Measurements from ENCODE around the gene ADAMTS9.

ADAMTS9 gene

GRCh38 chr3:64473466-64473865 is 214.3 kb downstream of the ADAMTS9 start:
- DNase-seq (ENCODE audit: low read depth in 1 of 2, low spot score in 1 of 2) = no peak
- TF ChIP-seq, protein P1, sequence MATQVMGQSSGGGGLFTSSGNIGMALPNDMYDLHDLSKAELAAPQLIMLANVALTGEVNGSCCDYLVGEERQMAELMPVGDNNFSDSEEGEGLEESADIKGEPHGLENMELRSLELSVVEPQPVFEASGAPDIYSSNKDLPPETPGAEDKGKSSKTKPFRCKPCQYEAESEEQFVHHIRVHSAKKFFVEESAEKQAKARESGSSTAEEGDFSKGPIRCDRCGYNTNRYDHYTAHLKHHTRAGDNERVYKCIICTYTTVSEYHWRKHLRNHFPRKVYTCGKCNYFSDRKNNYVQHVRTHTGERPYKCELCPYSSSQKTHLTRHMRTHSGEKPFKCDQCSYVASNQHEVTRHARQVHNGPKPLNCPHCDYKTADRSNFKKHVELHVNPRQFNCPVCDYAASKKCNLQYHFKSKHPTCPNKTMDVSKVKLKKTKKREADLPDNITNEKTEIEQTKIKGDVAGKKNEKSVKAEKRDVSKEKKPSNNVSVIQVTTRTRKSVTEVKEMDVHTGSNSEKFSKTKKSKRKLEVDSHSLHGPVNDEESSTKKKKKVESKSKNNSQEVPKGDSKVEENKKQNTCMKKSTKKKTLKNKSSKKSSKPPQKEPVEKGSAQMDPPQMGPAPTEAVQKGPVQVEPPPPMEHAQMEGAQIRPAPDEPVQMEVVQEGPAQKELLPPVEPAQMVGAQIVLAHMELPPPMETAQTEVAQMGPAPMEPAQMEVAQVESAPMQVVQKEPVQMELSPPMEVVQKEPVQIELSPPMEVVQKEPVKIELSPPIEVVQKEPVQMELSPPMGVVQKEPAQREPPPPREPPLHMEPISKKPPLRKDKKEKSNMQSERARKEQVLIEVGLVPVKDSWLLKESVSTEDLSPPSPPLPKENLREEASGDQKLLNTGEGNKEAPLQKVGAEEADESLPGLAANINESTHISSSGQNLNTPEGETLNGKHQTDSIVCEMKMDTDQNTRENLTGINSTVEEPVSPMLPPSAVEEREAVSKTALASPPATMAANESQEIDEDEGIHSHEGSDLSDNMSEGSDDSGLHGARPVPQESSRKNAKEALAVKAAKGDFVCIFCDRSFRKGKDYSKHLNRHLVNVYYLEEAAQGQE (IDR thresholded peaks at IDR 0.05; ENCODE audit: insufficient replicate concordance, low read depth) = no peak
- TF ChIP-seq POLR2AphosphoS5 (IDR thresholded peaks at IDR 0.05; ENCODE audit: low read depth) = no peak
- no peak for TF ChIP-seq CTCF (IDR thresholded peaks at IDR 0.05; ENCODE audit: insufficient read depth, low read length)
- no peak for TF ChIP-seq GABPA (IDR thresholded peaks at IDR 0.05; ENCODE audit: low read depth)
- TF ChIP-seq SPI1 (IDR thresholded peaks at IDR 0.05; ENCODE audit: borderline replicate concordance, low read depth) = no peak
- no peak overlapping the region for H3K4me3 ChIP-seq (replicated peaks; ENCODE audit: insufficient read depth, low read length)
- no peak overlapping the region for H3K27ac ChIP-seq (replicated peaks)
- H3K27me3 ChIP-seq (ENCODE audit: insufficient read depth, poor library complexity, severe bottlenecking) = no peaks in the 10 kb centered on the region

GRCh38 chr3:64470436-64470835 is 217.4 kb downstream of the ADAMTS9 start:
- Histone ChIP-seq H3K4me3 (replicated peaks; ENCODE audit: insufficient read depth, low read length) (no peak overlapping the region), H3K27me3 (ENCODE audit: insufficient read depth, poor library complexity, severe bottlenecking) (no peaks in the 10 kb centered on the region), H3K27ac (replicated peaks) (no peak overlapping the region)
- TF ChIP-seq, protein P1 (IDR thresholded peaks at IDR 0.05; ENCODE audit: insufficient replicate concordance, low read depth) = no peak
- no peak for TF ChIP-seq CTCF (IDR thresholded peaks at IDR 0.05; ENCODE audit: insufficient read depth, low read length)
- no peak for TF ChIP-seq POLR2AphosphoS5 (IDR thresholded peaks at IDR 0.05; ENCODE audit: low read depth)
- TF ChIP-seq GABPA (IDR thresholded peaks at IDR 0.05; ENCODE audit: low read depth) = no peak
- TF ChIP-seq SPI1 (IDR thresholded peaks at IDR 0.05; ENCODE audit: borderline replicate concordance, low read depth) = no peak
- no peak for DNase-seq (ENCODE audit: low read depth in 1 of 2, low spot score in 1 of 2)

GRCh38 chr3:64467255-64467944 is 220.4 kb downstream of the ADAMTS9 start:
- Histone ChIP-seq H3K4me3 (replicated peaks; ENCODE audit: insufficient read depth, low read length) (no peak overlapping the region), H3K27me3 (ENCODE audit: insufficient read depth, poor library complexity, severe bottlenecking) (no peaks in the 10 kb centered on the region), H3K27ac (replicated peaks) (no peak overlapping the region)
- no peak for TF ChIP-seq POLR2AphosphoS5 (IDR thresholded peaks at IDR 0.05; ENCODE audit: low read depth)
- no peak for TF ChIP-seq SPI1 (IDR thresholded peaks at IDR 0.05; ENCODE audit: borderline replicate concordance, low read depth)
- TF ChIP-seq, protein P1 (IDR thresholded peaks at IDR 0.05; ENCODE audit: insufficient replicate concordance, low read depth) = no peak
- no peak for TF ChIP-seq CTCF (IDR thresholded peaks at IDR 0.05; ENCODE audit: insufficient read depth, low read length)
- TF ChIP-seq GABPA (IDR thresholded peaks at IDR 0.05; ENCODE audit: low read depth) = no peak
- DNase-seq (ENCODE audit: low read depth in 1 of 2, low spot score in 1 of 2) = no peak
